NCI-H2227 (cell line): ENCODE results near the gene BCO1.
"Not testable (repeated sequence)": the region's sequence is repeated elsewhere in the genome, so short reads cannot be mapped to it uniquely, and the experiment has no call there.

Experiments used
- DNase-seq: peaks from one replicate; lab custom pipeline; 2025; ENCODE audit not compliant: unreplicated experiment; lab: John Stamatoyannopoulos, UW

The BCO1 gene

GRCh38 chr16:81238296-81239011 lies at the start of gene BCO1:
BCO1 (plus strand) TSS chr16:81238689; CDS start chr16:81238909, 220 bp downstream.
- DNase-seq: peak; percentile 15

GRCh38 chr16:81189100-81189664 lies 49.3 kb upstream of the BCO1 start:
- DNase-seq: no peak

DNA sequence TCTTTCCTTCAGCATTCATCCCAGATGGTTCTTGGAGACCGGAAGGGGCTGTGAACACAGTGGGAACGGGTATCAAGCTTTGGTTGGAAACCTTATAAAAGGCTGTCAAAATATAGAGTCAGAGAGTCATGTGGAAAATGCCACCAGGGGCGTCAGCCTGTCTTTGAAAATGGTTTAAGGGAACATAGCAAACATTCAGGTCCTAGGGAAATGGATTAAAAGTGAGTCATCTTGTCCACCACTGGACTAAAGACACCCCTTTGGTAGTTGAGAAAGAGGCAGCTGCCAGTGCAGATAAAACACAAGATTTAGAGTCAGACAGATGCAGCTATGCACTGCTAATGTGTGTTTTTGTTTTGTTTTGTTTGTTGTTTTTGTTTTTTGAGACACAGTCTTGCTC lies 47.8 kb upstream of the BCO1 start:
- no peak for DNase-seq

- DNase-seq: no peak
Measured at GRCh38 chr16:81195885-81196534, 42.5 kb upstream of the BCO1 start.

GRCh38 chr16:81198635-81199034 lies 39.9 kb upstream of the BCO1 start:
- no peak for DNase-seq

DNA sequence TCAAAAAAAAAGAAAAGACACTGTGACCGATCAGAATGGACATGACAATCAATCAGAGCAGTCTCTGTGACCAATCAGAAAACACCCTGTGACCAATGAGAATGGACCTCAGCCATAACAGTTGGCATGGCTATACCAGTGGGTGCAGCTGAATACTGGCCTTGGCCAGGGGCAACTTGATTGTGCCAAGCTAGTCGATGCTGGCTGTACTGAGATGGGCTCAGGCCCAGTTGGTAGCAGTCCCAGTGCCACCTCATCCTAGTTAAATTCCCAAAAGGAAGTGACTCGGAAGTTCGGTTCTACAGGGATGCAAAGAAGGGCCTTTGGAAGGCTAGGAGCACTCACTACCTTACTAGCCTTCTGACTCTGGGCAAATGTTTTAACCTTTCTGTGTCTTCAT lies 37.2 kb upstream of the BCO1 start:
- no peak for DNase-seq

DNA sequence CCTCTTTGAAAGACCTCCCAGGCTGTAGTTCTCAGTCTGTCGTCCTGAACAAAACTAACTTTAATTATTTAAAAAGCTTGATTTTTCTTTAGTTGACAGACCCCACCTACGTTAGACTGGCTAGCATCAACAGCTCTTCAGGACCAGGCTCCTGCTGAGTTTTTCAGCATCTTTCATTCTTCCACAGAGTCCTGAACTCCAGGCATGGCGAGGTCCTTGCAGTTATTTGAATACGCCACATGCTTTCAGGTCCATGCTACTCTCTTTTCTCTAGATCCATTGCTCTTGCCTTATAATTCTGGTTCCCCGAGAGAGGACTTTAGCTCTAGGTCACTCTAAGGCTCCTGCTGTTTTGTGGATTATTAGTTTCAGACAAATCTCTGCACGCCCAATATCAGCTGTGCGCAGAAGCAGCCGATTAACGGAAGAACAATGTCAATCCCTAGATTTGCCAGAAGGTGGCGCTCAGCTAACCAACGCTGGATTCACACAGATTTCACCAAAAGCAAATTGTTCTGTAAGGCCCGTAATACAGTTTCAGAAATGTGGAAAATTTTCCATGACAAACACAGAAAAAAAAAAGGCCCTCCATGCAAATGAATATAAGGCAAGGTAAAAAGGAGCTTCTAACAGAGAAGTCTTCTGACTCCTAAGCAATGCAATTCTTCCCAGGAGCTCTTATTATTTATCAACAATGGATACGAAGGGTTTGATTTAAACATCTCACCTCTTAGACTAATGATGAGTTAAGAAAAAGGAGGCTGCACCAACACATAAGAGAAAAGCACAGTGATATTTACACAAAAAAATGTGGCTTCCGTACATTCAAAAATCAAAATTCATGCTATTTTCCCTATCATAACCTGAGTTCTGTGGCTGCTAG lies 33.5 kb upstream of the BCO1 start:
- DNase-seq: peak; percentile 62

GRCh38 chr16:81207076-81207475 lies 31.4 kb upstream of the BCO1 start:
- no peak for DNase-seq

- peak; percentile 11 for DNase-seq
Measured at GRCh38 chr16:81210807-81211206, 27.7 kb upstream of the BCO1 start.

- no peak for DNase-seq
Measured at GRCh38 chr16:81212830-81213465, 25.5 kb upstream of the BCO1 start.

DNA sequence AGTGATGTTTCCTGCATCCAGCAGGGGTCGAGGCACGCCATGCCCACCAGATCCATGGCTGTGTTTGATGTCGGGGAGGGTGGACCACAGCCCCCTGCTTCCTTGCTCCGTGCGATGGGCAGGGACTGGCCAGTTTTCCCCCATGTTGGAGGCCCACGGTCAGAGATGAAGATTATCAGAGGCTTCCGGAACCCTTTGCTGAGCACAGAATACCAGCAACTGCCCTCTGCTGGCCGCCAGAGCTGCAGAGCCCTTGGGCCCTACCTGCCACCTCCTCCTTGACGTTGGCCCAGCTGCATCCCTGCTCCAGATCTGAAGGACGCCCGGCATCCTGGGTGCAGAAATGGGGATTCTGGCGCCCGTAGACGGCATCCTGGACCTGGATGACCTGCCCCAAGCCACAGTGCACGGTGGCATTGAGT lies 23.7 kb upstream of the BCO1 start:
- no peak for DNase-seq

DNA sequence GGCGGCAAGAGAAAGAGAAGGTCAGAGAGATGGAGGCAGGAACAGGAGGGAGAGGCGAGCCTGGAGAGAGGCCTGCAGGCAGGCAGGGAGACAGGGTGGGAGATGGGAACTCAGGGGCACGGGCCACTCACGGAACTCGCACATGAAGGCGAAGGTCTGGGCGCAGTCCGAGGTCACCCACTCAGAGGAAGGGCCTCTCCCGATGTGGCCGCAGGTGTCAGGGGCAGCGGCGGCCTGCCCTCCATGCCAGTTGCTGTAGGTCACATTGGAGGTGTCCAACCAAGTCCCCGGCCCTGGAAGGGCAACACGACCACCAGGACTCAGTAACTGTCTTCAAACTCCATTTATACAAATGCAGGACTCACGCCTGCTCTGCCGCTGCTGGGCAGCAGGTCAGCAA lies 22.4 kb upstream of the BCO1 start:
- DNase-seq: no peak

- no peak for DNase-seq
Measured at GRCh38 chr16:81216706-81217105, 21.8 kb upstream of the BCO1 start.

GRCh38 chr16:81219151-81219550 lies 19.3 kb upstream of the BCO1 start:
- DNase-seq: no peak

GRCh38 chr16:81220349-81220748 lies 18.1 kb upstream of the BCO1 start:
- no peak for DNase-seq

DNA sequence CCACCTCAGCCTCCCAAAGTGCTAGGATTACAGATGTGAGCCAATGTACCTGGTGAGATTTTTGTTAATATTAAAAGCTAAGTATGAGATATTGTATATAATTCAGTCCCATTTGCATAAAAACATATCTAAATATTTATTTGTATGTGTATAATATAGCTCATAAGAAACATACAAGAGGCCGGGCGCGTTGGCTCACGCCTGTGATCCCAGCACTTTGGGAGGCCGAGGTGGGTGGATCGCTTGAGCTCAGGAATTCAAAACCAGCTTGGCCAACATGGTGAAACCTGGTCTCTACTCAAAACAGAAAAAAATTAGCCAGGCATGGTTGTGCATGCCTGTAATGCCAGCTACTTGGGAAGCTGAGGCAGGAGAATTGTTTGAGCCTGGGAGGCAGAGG lies 16.8 kb upstream of the BCO1 start:
- no peak for DNase-seq

DNA sequence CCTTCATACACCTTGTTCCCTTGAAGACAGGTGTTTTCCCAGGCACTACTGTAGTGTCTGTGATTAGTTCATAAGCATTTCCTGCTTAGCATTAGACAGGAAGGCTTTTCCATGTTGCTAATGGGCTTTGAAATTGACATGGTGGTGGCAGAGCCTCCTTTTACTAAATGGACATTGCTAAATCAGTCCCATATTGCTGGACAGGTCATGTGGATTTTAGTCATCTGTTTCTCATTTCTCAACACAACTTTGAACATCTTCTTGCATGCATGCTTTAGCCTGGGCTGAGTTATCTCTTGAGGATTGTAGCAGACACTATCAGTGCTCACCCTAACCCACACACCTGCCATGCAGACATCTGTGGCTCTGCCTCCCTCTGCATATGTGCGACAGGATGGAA lies 13.7 kb upstream of the BCO1 start:
- no peak for DNase-seq

- DNase-seq: not testable (repeated sequence)
Measured at GRCh38 chr16:81225697-81226096, 12.8 kb upstream of the BCO1 start.

- no peak for DNase-seq
Measured at GRCh38 chr16:81227785-81228184, 10.7 kb upstream of the BCO1 start.

GRCh38 chr16:81229811-81230210 lies 8.7 kb upstream of the BCO1 start:
- DNase-seq: no peak

- DNase-seq: no peak
Measured at GRCh38 chr16:81231014-81231413, 7.5 kb upstream of the BCO1 start.
